ENCODE measurements around the gene C14orf132.

DNA sequence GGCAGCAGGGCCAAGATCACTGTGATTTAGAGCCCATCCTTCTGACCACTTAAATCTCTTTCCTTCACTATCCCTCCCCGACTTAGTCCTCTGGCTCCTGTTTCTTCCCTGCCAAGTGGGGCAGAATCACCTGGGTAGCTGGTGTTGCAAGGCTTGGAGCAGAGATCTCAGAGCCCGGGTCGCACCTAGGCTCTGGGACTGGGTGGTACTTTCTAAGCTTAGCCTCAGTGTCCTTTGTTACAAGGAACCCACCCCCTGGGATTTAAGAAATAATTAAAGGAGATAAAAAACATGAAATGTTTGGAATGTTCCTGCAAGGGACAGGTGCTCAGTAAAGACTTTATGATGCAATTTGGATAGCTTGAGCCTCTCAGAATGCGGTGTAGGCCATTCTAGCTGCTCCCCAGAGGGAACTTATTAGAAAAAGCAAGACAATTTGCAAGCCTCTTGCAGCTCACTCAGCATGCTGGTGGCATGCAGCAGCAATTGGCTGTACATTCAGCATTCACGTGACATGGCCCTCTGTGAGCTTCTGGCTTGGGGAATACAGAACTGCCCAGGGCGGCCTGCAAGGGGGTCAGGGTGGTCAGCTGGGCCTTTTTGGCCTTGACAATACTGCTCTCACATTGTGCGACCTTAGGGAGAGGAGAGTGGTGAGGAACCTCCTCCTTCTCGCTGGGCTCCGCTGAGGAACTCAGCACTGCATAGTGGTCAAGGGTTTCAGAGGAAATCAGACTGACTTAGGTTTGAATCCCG lies 16.8 kb downstream of the C14orf132 start:
- no peak for TF ChIP-seq ZFP3 (CRISPR knock-in tag; IDR thresholded peaks at IDR 0.05)
- TF ChIP-seq PATZ1 (CRISPR knock-in tag; IDR thresholded peaks at IDR 0.05; ENCODE audit: borderline replicate concordance) = no peak
- TF ChIP-seq ZNF70 (CRISPR knock-in tag; IDR thresholded peaks at IDR 0.05) = no peak

All from SK-N-SH treated with all-trans-retinoic acid at 6 μM for 48 hours (cell line).